ENCODE measurements around the gene TOX3.

- TF ChIP-seq, protein P1, sequence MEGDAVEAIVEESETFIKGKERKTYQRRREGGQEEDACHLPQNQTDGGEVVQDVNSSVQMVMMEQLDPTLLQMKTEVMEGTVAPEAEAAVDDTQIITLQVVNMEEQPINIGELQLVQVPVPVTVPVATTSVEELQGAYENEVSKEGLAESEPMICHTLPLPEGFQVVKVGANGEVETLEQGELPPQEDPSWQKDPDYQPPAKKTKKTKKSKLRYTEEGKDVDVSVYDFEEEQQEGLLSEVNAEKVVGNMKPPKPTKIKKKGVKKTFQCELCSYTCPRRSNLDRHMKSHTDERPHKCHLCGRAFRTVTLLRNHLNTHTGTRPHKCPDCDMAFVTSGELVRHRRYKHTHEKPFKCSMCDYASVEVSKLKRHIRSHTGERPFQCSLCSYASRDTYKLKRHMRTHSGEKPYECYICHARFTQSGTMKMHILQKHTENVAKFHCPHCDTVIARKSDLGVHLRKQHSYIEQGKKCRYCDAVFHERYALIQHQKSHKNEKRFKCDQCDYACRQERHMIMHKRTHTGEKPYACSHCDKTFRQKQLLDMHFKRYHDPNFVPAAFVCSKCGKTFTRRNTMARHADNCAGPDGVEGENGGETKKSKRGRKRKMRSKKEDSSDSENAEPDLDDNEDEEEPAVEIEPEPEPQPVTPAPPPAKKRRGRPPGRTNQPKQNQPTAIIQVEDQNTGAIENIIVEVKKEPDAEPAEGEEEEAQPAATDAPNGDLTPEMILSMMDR (conservative IDR thresholded peaks at IDR 0.05): no peak
- no peak for TF ChIP-seq ZFX (IDR thresholded peaks at IDR 0.05)
Observed at GRCh38 chr16:52557236-52557635, 10.3 kb upstream of the TOX3 start.

All from C4-2B (cell line).